Smooth muscle cell (in vitro differentiated cells): ENCODE data around the gene TSR1. TPM values are rescaled to one million over a fixed set of nuclear protein-coding genes. Genes with fewer than 3 reads are reported as not detected.

Experiments
- DNase-seq: peaks from one replicate; lab custom pipeline; 2025; ENCODE audit not compliant: unreplicated experiment; lab: John Stamatoyannopoulos, UW
- H2AFZ ChIP-seq: fragments of 200-600 bp; sonication (generic); 2 replicates; pipeline ENCODE4 v1.6.0; 2016; ENCODE audit warnings: antibody characterized with exemption, low read depth, mild to moderate bottlenecking
- H3F3A ChIP-seq: fragments of 200-600 bp; sonication (generic); 2 replicates; pipeline ENCODE4 v1.6.0; 2017; ENCODE audit warnings: antibody characterized with exemption, low read depth
- H3K27ac ChIP-seq: fragments of 200-600 bp; sonication (generic); 2 replicates; pipeline ENCODE4 v1.5.1; 2016; ENCODE audit warnings: low read depth, mild to moderate bottlenecking
- H3K27me3 ChIP-seq: fragments of 200-600 bp; sonication (generic); 2 replicates; pipeline ENCODE4 v1.6.1; 2016; ENCODE audit warnings: low read depth, mild to moderate bottlenecking
- H3K36me3 ChIP-seq: fragments of 200-600 bp; sonication (generic); 2 replicates; pipeline ENCODE4 v1.5.1; 2016; ENCODE audit warnings: low read depth
- H3K4me1 ChIP-seq: fragments of 200-600 bp; sonication (generic); 2 replicates; pipeline ENCODE4 v1.5.1; 2016; ENCODE audit warnings: low read depth
- H3K4me2 ChIP-seq: fragments of 200-600 bp; sonication (generic); 2 replicates; pipeline ENCODE4 v1.6.0; 2016; ENCODE audit warnings: mild to moderate bottlenecking
- H3K4me3 ChIP-seq: fragments of 200-600 bp; sonication (generic); 2 replicates; pipeline ENCODE4 v1.5.1; 2016; ENCODE audit warnings: mild to moderate bottlenecking
- H3K79me2 ChIP-seq: fragments of 200-600 bp; sonication (generic); 2 replicates; pipeline ENCODE4 v1.6.0; 2016; ENCODE audit warnings: low read depth, mild to moderate bottlenecking
- H3K9ac ChIP-seq: fragments of 200-600 bp; sonication (generic); 2 replicates; pipeline ENCODE4 v1.6.0; 2016; ENCODE audit warnings: low read depth
- H3K9me3 ChIP-seq: fragments of 200-600 bp; sonication (generic); replicated peaks from 2 replicates; pipeline ENCODE4 v1.5.1; 2016; ENCODE audit warnings: low read depth
- H4K20me1 ChIP-seq: fragments of 200-600 bp; sonication (generic); 2 replicates; pipeline ENCODE4 v1.6.0; 2016; ENCODE audit warnings: low read depth
- WGBS: methylation state at CpG from one replicate; pipeline ENCODE4 v1.1.7; 2016; ENCODE audit warnings: low lambda C conversion rate; 5-methylcytosine and 5-hydroxymethylcytosine counted together
- polyA plus RNA-seq: library from polyadenylated mRNA; unstranded; fragments of >200 nt; fragmentation: Nextera tagmentation; extraction: Ambion mirVana; gene quantifications from 2 replicates; pipeline ENCODE4 v1.2.1, GENCODE V29; 2016
- total RNA-seq: library from RNA; depleted of rRNA; stranded (reverse); fragments of >200 nt; gene quantifications from 2 replicates; pipeline ENCODE4 v1.2.3, GENCODE V29; 2014
- TF ChIP-seq, protein P1 (sequence below): fragments of 200-600 bp; sonication (generic); IDR thresholded peaks from 2 replicates; pipeline ENCODE4 v1.5.1; 2017; ENCODE audit warnings: borderline replicate concordance, mild to moderate bottlenecking, antibody characterized with exemption; ENCODE audit not compliant: insufficient read depth, poor library complexity, severe bottlenecking

TSR1 gene
- total and polyA plus RNA-seq, 2 experiments from 2014 or later = 17.6 to 39.5 TPM

GRCh38 chr17:2312736-2313135 lies 23.5 kb downstream of the TSR1 start:
- no peaks in the 10 kb centered on the region for H3K36me3 ChIP-seq
- WGBS = 96% methylated on average over 5 of the region's 5 CpGs
- no peak overlapping the region for H3K4me3 ChIP-seq
- H3K9me3 ChIP-seq = no peaks in the 10 kb centered on the region
- no peaks in the 10 kb centered on the region for H3K79me2 ChIP-seq
- no peaks in the 10 kb centered on the region for H3F3A ChIP-seq
- no peaks in the 10 kb centered on the region for H3K27me3 ChIP-seq
- no peak overlapping the region for H3K4me2 ChIP-seq
- no peaks in the 10 kb centered on the region for H4K20me1 ChIP-seq
- H3K9ac ChIP-seq = no peak overlapping the region
- no peak overlapping the region for H3K27ac ChIP-seq
- TF ChIP-seq, protein P1, sequence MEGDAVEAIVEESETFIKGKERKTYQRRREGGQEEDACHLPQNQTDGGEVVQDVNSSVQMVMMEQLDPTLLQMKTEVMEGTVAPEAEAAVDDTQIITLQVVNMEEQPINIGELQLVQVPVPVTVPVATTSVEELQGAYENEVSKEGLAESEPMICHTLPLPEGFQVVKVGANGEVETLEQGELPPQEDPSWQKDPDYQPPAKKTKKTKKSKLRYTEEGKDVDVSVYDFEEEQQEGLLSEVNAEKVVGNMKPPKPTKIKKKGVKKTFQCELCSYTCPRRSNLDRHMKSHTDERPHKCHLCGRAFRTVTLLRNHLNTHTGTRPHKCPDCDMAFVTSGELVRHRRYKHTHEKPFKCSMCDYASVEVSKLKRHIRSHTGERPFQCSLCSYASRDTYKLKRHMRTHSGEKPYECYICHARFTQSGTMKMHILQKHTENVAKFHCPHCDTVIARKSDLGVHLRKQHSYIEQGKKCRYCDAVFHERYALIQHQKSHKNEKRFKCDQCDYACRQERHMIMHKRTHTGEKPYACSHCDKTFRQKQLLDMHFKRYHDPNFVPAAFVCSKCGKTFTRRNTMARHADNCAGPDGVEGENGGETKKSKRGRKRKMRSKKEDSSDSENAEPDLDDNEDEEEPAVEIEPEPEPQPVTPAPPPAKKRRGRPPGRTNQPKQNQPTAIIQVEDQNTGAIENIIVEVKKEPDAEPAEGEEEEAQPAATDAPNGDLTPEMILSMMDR = no peak
- H3K4me1 ChIP-seq = no peaks in the 10 kb centered on the region
- no peak overlapping the region for H2AFZ ChIP-seq
- no peak for DNase-seq

DNA sequence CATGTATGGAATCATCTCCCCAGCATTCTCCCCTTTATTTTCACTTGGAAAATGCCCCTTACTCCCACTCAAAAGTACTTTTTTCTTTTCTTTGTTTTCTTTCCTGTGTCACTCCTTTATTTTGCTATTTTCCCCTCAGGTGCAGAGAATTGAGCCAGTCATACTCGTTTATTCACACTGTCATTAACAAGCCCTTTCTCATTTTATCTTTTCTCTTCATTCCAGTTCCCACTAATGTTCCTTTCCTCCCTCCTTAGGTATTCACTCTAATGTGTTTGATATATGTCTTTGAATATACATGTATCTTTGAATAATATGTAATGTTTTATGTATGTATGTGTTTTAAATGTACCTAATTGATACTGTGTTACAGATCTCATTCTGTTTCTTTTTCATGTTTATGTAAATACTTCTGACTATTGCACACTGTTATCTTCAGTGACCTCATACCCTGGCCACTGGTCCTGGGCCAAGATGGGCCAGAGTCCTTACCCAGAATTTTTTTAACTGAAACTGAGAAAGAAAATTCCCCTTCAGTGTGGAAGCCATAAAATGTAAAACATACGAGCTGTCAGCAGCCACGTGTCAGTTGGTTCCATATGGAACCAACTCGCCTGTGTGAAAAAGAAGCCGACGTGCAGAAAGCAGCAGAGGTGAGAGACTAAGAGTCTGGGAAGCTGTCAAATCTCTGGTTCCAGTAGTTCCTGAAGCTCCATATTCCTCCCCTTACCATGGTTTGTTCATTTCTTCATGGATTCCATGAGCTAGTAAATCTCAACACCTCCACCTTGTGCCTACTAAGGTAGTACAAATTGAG lies 26.7 kb downstream of the TSR1 start:
- no peaks in the 10 kb centered on the region for H3K9me3 ChIP-seq
- H3K9ac ChIP-seq = no peak overlapping the region
- no peaks in the 10 kb centered on the region for H4K20me1 ChIP-seq
- WGBS = 67% methylated on average over 6 of the region's 6 CpGs
- no peaks in the 10 kb centered on the region for H3K27me3 ChIP-seq
- TF ChIP-seq, protein P1 = no peak
- H3K36me3 ChIP-seq = no peaks in the 10 kb centered on the region
- no peak overlapping the region for H3K4me3 ChIP-seq
- no peak for DNase-seq
- no peak overlapping the region for H3K4me2 ChIP-seq
- H3K79me2 ChIP-seq = peaks cover 11% of the 10 kb centered on the region
- H3F3A ChIP-seq = no peaks in the 10 kb centered on the region
- H3K27ac ChIP-seq = no peak overlapping the region
- no peak overlapping the region for H2AFZ ChIP-seq
- no peaks in the 10 kb centered on the region for H3K4me1 ChIP-seq

GRCh38 chr17:2304931-2305330 lies 31.3 kb downstream of the TSR1 start:
- H3K27me3 ChIP-seq = no peaks in the 10 kb centered on the region
- no peak overlapping the region for H3K4me2 ChIP-seq
- no peak overlapping the region for H3K9ac ChIP-seq
- H3K9me3 ChIP-seq = no peaks in the 10 kb centered on the region
- no peak overlapping the region for H3K27ac ChIP-seq
- peaks cover 46% of the 10 kb centered on the region for H3K79me2 ChIP-seq
- peaks cover 6% of the 10 kb centered on the region for H3K4me1 ChIP-seq
- TF ChIP-seq, protein P1 = no peak
- peaks cover 22% of the 10 kb centered on the region for H4K20me1 ChIP-seq
- WGBS = 96% methylated on average over 4 of the region's 4 CpGs
- H3K4me3 ChIP-seq = no peak overlapping the region
- H3F3A ChIP-seq = no peaks in the 10 kb centered on the region
- DNase-seq = no peak
- peaks cover 4% of the 10 kb centered on the region for H3K36me3 ChIP-seq
- H2AFZ ChIP-seq = no peak overlapping the region
